Stimulated activated CD4-positive, alpha-beta T cell treated with anti-CD3 and anti-CD28 coated beads, Interleukin-2, amount 100 ng/mL, for 48 hours (primary cell): ENCODE results near the gene RNU7-1.

Experiments used
- DNase-seq, 2 donors: peaks; one replicate each; pipeline ENCODE4 v3.0.0-alpha.2; 2020

RNU7-1 gene

DNA sequence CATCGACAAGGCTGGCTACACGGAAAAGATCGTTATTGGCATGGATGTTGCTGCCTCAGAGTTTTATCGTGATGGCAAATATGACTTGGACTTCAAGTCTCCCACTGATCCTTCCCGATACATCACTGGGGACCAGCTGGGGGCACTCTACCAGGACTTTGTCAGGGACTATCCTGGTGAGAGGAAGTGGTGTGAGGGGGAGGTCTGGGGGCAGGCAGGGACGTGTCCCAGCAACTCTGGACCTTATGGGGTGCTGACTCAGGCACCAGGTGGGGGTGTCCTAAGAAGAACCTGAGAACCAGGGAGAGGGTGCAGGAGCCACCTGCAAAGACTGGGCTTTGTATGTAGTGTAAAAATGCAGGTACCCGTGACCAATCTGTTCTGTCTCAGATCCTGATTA, 24.0 kb upstream of the RNU7-1 start:
- no peak for DNase-seq

DNA sequence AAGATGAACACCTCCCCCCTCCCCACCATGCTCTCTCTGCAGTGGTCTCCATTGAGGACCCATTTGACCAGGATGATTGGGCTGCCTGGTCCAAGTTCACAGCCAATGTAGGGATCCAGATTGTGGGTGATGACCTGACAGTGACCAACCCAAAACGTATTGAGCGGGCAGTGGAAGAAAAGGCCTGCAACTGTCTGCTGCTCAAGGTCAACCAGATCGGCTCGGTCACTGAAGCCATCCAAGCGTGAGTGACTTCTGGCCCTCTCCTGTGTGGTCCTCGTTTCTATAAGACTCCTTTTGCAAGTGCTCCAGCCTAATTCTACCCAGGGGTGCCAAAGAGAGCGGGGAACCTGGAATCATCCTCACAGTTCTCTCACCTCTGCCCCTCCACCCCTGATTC, 22.1 kb upstream of the RNU7-1 start:
- no peak for DNase-seq

DNA sequence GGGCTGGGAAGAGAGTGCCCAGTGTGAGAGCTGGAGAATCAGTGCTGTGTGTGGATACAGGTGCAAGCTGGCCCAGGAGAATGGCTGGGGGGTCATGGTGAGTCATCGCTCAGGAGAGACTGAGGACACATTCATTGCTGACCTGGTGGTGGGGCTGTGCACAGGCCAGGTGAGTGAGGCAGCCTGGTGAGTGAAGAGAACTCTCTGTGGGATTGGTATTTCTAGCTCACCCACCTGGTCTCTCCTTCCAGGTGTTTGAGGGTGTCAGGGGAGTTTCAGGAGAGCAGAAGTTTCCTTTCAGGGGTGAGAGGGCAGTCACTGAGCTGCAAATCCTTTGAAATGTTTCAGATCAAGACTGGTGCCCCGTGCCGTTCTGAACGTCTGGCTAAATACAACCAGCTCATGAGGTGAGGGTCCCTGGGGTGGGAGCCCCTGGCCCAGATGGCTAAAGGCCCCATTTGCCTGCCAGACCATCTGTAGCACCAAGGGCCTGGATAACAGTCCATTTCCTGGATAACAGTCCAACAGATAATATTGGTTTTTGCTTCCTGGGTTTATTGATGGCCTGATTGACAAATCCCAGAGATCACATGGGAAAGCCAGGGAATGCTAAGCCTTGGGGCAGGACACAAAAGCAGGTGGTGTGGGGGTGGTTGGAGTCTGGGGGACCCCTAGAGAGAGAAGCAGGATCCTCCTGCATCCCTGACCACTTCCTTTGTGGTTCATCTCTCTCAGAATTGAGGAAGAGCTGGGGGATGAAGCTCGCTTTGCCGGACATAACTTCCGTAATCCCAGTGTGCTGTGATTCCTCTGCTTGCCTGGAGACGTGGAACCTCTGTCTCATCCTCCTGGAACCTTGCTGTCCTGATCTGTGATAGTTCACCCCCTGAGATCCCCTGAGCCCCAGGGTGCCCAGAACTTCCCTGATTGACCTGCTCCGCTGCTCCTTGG, 21.3 kb upstream of the RNU7-1 start:
- no peak for DNase-seq

DNA sequence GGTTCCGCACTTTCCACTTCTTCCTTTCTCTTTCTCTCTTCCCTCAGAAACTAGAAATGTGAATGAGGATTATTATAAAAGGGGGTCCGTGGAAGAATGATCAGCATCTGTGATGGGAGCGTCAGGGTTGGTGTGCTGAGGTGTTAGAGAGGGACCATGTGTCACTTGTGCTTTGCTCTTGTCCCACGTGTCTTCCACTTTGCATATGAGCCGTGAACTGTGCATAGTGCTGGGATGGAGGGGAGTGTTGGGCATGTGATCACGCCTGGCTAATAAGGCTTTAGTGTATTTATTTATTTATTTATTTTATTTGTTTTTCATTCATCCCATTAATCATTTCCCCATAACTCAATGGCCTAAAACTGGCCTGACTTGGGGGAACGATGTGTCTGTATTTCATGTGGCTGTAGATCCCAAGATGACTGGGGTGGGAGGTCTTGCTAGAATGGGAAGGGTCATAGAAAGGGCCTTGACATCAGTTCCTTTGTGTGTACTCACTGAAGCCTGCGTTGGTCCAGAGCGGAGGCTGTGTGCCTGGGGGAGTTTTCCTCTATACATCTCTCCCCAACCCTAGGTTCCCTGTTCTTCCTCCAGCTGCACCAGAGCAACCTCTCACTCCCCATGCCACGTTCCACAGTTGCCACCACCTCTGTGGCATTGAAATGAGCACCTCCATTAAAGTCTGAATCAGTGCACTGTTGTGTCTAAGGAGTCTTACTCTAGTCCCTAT, 20.4 kb upstream of the RNU7-1 start:
- DNase-seq, result no peak

DNA sequence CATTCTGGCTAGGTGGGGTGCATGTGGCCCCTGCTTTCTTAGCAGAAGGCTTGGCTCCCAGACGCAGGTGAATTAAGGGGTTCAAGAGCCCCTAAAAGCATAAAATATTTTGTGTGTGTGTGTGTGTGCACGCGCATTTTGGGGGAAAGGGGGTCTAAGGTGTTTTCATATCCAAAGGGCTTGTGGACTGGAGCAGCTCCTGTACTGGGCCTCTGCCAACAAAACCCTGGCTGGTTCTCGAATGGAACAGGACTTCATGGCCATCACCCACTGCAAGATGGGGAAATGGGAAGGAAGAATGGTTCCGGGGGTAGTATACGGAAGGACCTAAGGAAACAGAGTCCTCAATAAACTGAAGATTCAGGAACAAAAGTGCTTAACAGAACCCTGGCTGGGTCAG, 19.8 kb upstream of the RNU7-1 start:
- DNase-seq, result no peak

DNA sequence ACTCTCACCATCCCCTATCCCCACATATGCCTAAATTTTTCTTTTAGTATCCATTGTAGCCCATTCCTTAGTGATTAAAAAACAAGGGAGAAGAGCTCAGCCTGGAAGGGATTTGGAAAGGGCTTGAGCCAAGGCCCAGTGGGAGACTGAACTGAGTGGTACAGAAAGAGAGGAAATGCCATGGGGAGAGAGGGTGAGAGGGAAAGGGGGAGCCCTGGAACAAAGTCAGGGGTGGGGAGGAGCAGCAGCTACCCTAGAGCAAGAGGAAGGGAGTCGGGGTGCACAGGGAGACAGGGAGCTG, 18.4 kb upstream of the RNU7-1 start:
- DNase-seq, result no peak

DNA sequence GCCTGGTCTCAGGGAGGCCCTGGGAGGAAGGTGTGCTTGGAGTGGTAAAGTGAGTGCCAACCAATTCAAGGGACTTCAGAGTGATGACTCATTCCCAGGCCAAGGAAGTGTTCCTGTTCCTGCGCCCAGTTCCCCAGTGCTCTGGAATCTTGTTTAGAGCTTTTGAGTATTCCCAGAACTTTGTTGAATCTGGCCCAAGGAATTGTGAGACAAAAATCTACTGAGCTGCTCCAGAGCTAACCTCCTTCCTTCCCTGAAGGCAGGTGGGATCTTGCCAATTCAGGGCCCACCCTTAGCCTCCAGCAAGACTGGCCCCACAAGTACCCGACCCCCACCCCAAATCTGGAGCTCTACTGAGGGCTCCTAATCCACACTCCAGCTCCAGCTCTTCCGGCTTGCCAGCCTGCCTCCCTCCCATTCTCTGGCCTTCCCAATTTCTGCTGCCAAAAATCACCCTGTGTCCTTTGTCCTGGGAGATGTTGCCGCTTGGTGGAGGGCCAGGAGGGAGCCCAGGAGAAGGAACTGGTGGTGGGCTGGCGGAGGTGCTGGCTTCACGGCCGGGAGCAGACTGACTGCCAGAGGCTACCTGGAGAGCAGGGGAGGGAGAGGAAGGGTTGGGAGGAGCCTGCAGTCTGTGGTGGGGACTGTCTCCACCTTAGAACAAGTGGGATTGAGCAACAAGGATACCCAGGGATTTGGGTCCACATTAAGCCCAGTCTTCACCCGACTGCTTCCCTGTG, 17.9 kb upstream of the RNU7-1 start:
- DNase-seq, result no peak

DNA sequence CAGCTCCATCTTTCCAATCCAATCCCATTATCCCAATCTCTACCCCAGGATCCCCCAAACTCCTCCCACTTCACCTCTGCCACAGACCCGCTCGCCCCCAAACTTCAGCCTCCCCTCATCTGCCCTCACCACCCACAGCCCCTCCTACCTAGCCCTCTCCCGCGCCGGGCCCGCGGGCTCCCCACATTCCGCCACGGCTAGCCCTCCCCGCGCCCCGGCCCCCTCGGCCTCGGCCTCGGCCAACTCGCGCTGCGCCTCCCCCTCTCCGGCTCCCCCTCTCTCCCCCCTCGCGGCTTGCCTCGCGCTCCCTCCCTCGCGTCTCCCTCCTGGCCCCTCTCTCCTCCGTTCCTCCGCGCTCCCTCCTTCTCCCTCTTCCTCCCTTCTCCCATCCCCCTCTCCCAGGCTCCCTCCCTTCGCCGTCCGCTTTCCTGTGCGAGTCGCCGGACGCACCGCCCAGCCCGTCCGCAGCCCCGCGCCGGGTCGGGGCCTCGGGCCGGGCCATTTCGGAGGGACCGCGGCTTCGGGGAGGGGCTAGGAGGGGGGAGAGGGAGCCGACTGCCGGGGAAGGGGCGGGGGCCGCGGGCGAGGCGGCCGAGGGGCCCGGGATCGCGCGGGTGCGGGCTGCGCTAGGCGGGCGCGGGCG, 16.1 kb upstream of the RNU7-1 start, which contains the start of gene ATN1:
Gene ATN1, plus strand, starts transcription at position 581 of the 643 bp plus-strand sequence. CDS start 6,043 bp downstream, outside the sequence.
- no peak for DNase-seq

DNA sequence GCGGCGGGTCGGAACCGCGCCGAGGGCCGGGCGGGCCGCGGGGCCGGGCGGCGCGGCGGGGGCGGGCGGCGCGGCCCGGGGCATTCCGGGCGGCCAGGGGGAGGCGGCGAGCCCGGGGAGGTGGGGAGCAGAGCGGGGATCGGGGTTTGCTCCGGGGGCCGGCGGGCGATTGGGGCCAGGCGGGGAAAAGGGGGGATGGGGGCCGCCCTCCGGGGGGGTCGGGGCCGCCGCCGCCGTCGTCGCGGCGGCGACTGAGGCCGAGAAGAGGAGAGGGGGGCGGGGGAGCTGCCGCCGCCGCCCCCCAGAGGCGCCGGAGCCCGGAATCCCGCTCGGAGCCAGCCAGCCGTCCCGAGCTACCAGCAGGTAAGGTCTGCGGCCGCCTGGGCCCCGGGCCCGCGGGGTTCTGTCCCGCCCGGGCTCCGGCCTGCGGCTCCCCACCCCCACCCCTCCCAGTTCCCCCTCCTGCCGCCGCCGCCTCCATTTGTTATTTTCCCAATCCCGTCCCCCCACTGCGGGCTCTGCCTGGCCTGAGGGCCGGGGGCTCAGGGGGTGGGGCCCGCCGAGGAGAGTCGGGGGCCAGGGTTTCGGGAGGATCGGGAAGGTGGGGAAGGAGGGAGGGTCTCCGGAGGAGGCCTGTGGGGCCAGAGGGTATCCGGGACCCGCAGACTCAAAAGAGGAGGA, 15.5 kb upstream of the RNU7-1 start:
- no peak for DNase-seq

DNA sequence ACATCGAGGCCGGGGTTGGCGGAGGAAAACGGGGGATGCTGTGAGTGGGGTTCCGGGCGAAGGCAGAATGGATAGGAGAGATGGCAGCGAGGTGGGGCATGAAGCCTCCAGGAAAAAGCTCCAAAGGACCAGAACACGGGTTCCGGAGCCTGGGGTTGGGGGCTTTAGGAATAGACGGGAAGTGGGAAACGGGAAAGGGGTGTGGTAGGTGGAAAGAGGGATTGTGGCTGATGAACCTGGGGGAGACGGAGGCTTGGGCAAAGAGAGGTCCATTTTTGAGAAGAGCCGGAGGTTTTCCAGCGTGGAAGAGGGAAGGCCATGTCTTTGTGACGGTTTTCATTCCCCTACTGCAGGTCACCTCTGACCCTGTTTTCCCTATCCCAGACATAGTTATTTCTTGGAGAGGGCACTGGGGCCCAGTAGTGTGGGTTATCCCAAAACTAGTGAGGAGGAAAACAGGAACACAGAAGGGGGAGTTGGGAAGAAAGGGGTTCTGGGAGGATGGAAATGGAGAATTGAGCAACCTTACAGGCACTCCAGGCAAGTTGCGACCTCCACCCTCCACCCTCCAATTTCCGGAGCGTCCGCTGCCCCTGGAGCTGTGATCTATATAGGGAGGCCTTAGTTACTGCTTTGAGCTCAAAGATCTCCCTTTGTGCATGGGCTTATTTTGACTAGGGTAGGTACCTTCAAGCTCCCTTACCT, 14.8 kb upstream of the RNU7-1 start:
- no peak for DNase-seq

DNA sequence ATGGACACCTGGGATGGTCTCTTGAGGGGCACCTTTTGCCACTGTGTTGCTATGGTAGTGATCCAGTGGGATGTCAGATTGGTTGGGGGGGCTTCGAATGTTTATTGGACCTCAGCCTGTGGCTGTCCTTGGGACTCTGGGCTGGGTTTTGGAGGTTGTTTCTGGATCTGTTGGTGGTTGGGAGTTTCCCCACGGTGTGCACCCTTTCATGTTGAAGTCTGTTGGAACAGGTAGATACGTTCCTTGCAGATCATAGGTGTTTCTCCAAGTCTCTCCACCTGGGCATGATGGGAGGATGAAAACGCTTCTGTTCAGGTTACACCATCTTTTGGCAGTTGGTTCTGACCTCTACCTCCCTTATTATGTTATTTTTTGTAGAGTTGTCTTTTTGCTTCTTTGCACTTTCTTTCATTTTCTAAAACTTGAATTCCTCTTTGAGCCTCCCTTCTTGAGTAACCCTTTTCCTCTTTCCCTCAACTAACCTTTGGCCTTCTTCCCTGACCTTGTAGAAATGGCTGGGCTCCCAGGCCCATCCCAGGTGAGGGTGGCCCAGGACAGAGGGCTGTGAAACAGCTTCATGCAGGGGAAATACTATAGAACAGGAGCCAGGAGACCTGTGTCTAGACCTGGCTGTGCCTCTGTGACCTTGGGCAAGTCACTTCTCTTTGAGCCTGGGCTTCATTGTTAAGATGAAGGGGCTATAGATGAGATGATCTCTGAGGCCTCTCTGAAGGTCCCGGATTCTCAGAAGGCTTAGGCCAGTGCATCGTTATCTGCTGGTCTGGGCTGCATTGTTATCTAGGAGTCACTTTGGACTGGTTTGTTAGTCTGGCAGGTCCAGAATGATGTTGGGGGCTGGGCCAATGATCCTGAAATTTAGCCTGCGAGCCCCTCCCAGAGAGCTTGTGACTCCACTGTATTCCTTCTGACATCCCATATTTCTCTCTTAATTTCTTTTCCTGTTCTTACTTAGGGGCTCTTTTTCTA, 13.9 kb upstream of the RNU7-1 start:
- no peak for DNase-seq

DNA sequence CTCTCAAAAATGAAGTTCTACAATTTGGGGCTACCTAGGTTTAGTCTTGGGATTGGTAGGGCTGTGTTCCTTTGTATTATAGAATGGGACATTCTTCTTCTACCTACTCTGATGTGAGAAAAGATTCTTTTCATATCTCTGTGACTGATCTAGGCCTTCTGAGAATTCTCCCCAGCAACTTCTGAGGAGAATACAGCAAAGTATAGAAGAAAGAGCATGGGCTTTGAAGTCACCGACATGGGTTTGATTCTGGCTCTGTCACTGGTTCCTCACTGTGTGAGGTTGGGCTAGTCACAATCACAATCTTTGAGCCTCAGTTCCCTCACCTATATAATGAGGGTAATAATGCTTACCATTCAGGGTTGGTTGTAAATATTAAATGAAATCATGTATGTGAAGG, 10.8 kb upstream of the RNU7-1 start:
- no peak for DNase-seq

DNA sequence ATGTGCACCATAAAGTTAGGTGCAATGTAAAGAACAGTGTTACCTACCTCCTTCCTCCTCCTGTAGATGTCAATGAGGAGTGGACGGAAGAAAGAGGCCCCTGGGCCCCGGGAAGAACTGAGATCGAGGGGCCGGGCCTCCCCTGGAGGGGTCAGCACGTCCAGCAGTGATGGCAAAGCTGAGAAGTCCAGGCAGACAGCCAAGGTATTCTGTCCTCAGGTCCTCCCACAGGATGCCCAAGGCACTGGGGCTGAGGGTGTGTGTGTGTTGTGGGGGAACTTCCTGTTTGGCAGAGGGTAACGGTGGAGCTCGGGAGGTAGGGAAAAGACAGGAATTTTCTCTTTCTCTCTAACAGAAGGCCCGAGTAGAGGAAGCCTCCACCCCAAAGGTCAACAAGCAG, 9.5 kb upstream of the RNU7-1 start:
- no peak for DNase-seq

DNA sequence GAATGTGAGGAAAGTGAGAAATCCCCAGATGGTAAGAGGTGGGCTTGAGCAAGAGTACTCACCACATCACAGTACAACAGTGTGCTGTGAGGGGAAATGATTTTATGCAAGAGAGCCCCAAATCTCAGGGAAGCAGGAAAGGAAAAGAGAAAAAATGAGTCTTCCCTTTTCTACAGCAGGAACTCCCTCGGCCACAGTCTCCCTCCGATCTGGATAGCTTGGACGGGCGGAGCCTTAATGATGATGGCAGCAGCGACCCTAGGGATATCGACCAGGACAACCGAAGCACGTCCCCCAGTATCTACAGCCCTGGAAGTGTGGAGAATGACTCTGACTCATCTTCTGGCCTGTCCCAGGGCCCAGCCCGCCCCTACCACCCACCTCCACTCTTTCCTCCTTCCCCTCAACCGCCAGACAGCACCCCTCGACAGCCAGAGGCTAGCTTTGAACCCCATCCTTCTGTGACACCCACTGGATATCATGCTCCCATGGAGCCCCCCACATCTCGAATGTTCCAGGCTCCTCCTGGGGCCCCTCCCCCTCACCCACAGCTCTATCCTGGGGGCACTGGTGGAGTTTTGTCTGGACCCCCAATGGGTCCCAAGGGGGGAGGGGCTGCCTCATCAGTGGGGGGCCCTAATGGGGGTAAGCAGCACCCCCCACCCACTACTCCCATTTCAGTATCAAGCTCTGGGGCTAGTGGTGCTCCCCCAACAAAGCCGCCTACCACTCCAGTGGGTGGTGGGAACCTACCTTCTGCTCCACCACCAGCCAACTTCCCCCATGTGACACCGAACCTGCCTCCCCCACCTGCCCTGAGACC, 8.0 kb upstream of the RNU7-1 start:
- DNase-seq, result no peak

DNA sequence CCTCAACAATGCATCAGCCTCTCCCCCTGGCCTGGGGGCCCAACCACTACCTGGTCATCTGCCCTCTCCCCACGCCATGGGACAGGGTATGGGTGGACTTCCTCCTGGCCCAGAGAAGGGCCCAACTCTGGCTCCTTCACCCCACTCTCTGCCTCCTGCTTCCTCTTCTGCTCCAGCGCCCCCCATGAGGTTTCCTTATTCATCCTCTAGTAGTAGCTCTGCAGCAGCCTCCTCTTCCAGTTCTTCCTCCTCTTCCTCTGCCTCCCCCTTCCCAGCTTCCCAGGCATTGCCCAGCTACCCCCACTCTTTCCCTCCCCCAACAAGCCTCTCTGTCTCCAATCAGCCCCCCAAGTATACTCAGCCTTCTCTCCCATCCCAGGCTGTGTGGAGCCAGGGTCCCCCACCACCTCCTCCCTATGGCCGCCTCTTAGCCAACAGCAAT, 7.4 kb upstream of the RNU7-1 start:
- no peak for DNase-seq

DNA sequence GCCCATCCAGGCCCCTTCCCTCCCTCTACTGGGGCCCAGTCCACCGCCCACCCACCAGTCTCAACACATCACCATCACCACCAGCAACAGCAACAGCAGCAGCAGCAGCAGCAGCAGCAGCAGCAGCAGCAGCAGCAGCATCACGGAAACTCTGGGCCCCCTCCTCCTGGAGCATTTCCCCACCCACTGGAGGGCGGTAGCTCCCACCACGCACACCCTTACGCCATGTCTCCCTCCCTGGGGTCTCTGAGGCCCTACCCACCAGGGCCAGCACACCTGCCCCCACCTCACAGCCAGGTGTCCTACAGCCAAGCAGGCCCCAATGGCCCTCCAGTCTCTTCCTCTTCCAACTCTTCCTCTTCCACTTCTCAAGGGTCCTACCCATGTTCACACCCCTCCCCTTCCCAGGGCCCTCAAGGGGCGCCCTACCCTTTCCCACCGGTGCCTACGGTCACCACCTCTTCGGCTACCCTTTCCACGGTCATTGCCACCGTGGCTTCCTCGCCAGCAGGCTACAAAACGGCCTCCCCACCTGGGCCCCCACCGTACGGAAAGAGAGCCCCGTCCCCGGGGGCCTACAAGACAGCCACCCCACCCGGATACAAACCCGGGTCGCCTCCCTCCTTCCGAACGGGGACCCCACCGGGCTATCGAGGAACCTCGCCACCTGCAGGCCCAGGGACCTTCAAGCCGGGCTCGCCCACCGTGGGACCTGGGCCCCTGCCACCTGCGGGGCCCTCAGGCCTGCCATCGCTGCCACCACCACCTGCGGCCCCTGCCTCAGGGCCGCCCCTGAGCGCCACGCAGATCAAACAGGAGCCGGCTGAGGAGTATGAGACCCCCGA, 6.8 kb upstream of the RNU7-1 start:
- DNase-seq, result peak in 1 of 2 donors; percentile 51

DNA sequence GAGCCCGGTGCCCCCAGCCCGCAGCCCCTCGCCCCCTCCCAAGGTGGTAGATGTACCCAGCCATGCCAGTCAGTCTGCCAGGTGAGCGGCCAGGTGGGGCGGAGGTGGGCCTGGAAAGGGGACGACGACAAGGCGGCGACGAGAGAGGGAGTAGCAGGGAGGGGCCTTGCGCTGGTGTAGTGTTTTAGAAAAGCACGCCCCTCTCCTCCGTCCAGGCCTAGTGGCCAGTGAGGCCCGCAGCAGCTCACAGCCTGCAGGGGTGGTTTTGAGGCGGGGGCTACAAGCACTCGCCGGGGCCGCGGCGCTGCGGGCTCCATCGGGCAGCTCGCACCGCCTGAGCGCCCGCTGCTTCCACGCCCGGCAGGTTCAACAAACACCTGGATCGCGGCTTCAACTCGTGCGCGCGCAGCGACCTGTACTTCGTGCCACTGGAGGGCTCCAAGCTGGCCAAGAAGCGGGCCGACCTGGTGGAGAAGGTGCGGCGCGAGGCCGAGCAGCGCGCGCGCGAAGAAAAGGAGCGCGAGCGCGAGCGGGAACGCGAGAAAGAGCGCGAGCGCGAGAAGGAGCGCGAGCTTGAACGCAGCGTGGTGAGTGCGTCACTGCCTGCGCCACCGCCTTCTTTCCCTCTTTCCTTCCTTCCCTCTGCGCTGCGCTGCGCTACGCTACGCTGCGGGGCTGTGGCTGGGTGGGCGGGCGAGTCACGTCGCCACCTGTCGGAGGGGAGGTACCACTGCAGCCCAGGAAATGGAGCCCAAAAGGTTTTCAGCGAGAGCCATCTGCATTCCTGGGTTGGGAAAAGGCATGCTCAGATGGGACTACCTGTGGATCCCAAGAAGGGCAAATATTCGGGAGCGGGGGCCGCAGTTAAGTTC, 5.9 kb upstream of the RNU7-1 start:
- peak; percentile 88 to 89 for DNase-seq
